Measurements from ENCODE around the gene CDC14B.

Gene CDC14B

DNA sequence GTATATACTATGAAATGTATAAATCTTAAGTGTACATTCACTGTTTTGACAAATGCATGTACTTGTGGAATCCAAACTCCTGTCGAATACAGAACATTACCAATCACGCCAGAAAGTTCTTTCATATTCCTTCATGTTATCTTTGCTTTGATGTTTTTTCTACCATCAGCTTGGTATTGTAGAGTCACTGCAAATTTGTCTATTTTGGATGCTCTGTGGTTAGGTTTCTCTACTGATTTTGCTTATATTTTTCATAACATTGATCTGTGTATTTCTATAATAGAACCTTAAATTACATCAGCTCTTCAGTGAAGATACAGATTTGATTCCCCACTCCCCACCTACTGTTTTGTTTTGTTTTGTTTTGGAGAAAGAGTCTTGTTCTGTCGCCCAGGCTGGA lies 138.9 kb downstream of the CDC14B start:
- DNase-seq: no peak

DNA sequence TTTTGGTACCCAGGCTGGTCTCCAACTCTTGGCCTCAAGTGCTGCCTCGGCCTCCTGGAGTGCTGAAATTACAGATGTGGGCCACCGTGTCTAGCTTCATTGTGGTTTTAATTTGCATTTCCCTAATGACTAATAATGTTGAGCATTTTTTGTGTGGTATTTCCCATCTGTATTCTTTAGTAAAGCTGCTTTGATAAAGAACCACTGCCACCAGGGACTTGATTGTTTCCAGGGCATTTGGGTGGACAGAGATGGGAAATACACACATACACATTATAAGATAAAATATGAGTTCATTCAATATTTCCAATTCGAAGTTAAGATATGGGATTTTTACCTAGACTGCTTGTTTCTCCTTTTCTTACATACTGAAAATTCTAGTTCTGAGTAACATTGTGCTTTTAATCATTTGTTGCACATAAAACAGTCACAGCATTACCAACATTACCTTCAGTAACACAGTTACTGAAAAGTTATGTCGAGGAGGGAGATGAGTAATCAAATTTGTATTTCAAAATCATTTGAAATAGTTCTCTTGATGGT lies 140.7 kb downstream of the CDC14B start:
- no peak for DNase-seq

DNA sequence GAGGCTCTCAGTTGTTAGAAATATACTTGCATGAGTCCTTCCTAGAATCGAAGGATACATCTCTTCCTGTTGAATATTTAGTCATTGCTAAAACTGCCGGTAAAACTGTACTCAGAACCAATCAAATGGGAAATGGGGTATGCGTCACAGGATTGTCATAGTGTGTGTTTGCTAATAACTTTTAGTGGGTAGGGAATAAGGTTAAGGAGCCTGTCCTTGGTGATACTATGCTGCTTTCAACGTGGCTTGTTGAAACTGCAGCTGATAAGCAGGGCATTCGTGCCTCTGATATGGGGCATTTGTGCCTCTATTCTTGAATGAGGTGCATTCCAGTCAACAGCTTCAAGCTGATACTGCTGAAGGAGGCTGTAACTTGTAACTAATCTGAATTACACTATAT lies 143.1 kb downstream of the CDC14B start:
- no peak for DNase-seq

DNA sequence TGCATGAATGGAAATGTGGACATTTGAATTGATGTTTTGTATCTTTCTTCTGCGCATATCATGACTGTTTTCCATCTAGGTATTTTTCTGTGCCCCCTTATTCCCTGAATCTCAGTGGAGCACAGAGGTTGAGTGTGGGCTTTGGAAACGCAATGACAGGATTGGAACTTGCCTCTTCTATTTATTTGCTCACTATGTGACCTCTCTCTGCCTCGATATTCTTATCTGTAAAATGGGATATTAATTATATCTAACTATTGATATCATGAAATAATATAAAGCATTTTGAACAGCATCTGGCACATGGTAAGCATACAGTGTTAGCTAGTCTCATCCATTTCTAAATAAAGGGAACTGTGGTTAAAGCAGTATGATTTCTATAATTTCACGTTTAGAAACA lies 143.6 kb downstream of the CDC14B start:
- no peak for DNase-seq

DNA sequence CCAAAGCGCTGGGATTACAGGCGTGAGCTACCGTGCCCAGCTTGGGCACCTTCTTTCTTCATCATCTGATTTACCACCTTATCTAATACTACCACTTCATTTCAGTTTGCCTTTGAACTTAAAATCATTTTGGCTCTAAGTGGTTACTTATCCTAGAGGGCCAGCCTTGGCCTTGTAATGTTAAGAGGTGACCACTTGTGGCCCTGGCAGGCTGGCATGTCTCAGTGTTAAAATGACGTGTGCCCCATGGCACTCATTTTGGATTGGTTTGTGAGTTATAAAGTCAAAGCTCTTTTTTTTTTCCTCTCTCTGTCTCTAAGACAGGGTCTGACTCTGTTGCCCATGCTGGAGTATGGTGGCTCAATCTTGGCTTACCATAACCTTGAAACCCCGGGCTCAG lies 151.9 kb downstream of the CDC14B start:
- DNase-seq: no peak

GRCh38 chr9:96464426-96464825 lies 155.2 kb downstream of the CDC14B start:
- DNase-seq: no peak

GRCh38 chr9:96462541-96462940 lies 157.1 kb downstream of the CDC14B start:
- no peak for DNase-seq

DNA sequence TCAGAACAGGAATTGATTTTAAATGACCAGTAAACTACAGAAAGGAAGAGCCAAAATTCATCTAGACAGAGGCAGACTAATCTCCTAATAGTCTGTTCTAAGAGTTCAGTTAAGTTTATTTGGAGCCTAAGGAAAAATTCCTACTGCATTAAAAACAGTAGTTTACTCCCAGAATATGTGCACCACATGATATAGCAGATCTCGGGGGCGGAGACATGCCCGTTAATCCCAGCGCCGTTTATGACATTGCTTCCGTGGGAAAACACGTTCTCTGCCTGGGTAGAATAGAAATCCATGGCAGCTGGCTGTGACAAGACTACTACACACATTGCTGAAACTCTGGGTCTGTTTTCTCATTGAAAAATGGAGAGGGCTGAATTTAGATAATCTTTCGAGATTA lies 158.3 kb downstream of the CDC14B start:
- no peak for DNase-seq

DNA sequence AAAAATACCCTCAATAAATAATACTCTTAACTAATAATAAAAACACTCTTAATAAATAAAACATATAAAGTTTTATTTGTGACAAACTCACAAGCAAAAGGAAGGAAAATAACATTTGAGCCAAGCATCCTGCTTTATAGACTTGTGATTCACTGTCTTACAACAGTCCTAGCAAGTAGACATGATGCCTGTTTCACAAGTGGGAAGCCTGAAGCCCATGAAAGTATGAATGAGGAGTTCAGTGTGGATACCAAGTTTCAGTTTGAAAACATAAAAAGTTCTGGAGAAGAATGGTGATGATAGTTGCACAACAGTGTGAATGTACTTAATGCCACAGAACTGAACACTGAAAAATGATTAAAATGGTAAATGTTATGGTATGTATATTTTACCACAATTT lies 158.8 kb downstream of the CDC14B start:
- DNase-seq: no peak

GRCh38 chr9:96460470-96460869 lies 159.2 kb downstream of the CDC14B start:
- DNase-seq: no peak

DNA sequence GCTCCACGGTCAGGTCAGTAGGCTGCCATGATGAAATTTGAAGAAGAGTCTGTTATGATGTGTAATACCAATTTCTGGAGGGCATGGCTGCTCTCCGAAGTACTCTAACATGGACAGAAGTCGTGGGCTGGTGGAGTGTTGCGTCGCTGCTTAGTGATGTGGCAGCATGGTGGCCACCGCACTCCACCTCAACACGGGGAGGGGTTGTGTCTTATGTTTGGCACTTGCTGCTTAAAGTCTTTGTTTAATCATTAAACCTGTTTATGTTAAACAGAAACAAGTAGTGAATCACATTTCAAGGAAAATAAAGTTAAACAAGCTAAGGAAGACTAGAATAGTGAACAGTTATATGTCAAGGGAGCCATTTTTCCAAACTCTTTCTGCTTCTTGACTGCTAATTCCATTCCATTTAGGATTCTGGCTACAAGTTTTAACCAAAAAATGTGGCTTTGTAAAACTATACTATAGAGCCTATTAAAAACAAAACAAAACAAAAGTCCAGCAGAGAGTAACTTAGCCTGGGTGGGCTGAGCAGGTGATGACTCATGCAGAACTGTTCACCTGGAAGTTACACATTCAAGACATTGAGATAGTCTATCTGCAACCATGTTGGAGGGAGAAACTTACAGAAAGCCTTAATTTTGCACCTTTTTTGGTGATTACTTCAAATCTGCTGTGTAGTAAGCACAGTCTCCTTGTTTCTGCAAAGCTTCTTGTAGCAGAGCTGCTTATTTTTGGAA lies 160.2 kb downstream of the CDC14B start:
- no peak for DNase-seq

DNA sequence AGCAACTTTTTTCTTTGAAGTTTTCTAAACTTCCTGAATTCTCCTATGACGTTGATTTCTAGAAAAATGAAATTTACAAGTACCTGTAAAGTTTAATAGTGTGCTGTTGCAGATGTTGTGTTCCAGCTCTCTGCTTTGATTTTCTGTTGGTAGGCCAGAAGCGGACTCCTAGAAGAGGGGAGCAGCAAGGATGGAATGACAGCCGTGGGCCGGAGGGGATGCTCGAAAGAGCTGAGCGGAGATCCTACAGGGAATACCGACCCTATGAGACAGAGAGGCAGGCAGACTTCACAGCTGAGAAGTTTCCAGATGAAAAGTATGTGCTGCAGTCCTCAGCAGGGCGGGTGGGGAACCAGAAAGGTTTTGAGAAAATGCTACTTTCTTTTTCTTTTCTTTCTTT lies 161.4 kb downstream of the CDC14B start:
- DNase-seq: no peak

DNA sequence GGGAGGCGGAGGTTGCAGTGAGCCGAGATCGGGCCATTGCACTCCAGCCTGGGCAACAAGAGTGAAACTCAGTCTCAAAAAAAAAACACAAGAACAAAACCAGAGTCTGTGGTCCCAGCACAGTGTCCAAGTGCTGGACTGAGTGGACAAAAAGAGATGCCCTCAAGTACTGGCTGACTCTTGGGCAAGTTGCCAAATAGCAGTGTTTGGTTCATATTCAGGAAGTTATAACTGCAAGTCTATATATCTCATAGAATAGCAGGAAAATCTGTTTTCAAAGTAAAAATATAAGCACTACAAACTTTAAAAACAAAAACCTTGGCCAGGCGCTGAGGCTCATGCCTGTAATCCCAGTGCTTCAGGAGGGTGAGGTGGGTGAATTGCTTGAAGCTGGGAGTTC lies 162.4 kb downstream of the CDC14B start:
- DNase-seq: no peak

GRCh38 chr9:96453625-96454024 lies 166.0 kb downstream of the CDC14B start:
- peak; percentile 45 for DNase-seq

- peak; percentile 52 for DNase-seq
Observed at GRCh38 chr9:96450613-96451528, 168.8 kb downstream of the CDC14B start.

All from left hindlimb (tissue), 1 donor.